PFSK-1 (cell line): Measurements from ENCODE around the gene REXO4.

Source experiments
- POLR2AphosphoS5 ChIP-seq: IDR thresholded peaks from 2 replicates; pipeline ENCODE4 v1.6.1; 2012; ENCODE audit warnings: low read depth, mild to moderate bottlenecking, control low read depth, low read length, moderate library complexity
- REST ChIP-seq, 2 experiments: IDR thresholded peaks; 2 replicates each; pipeline versions ENCODE4 v1.6.1 to v1.8.0; 2011 to 2012; ENCODE audit warnings: low read depth in 2 of 2, low read length in 2 of 2, control low read depth in 1 of 2, inconsistent platforms in 1 of 2, mild to moderate bottlenecking in 1 of 2, moderate library complexity in 1 of 2; ENCODE audit not compliant: insufficient read depth in 1 of 2

GRCh38 chr9:133441571-133441970 is 23.8 kb upstream of the REXO4 start:
- TF ChIP-seq POLR2AphosphoS5 (no peak), REST (IDR thresholded peaks at IDR 0.05; ENCODE audit: insufficient read depth in 1 of 2, low read depth in 2 of 2, low read length in 2 of 2) (no peak)
